ENCODE measurements around the gene RPS18. TPM values are rescaled to one million over a fixed set of nuclear protein-coding genes. Genes with fewer than 3 reads are reported as not detected.

The RPS18 gene
- total and polyA plus RNA-seq, 2 of the 13 experiments (the other 11 are each of a cell fraction or from before 2014, with no cell fraction given) = 3,896 to 5,806 TPM

DNA sequence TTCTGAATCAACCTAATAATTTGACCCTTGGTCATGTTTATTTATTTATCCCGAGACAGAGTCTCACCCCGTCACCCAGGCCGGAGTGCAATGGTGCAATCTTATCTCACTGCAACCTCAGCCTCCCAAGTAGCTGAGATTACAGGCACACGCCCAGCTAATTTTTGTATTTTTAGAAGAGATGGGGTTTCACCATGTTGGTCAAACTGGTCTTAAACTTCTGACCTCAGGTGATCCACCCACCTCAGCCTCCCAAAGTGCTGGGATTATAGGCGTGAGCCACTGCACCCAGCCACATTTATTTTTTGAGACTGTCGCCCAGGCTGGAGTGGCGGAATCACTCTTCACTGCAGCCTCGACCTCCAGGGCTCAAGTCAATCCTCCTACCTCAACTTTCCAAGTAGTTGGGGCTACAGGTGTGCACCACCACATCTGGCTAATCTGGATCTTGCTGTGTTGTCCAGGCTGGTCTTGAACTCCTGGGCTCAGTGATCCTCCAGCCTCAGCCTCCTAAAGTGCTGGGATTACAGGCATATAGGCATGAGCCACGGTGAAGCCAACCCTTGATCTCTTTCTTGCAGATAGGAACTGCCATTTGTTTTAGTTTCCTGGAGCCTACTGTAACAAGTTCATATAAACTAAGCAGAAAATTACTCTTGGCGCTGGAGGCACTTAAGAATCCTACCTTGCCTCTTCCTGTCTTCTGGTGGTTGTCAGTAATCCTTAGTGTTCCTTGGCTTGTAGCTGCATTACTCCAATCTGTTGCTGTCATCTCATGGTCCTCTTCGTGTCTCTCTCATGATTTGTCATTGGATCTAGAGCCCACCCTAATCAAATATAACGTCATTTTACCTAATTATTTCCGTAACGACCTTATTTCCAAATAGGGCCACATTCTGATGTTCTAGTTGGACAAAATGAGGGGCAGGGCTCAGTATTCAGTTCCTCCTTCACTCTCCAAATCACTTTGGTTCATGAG lies 2.3 kb downstream of the RPS18 start (continued):
- 0 out of 2 replicates have a peak, but pooled peaks have one; percentile 24 for TF ChIP-seq ZNF292 (CRISPR knock-in tag; IDR thresholded peaks at IDR 0.05; ENCODE audit: borderline replicate concordance, low read depth)
- TF ChIP-seq, protein P1, sequence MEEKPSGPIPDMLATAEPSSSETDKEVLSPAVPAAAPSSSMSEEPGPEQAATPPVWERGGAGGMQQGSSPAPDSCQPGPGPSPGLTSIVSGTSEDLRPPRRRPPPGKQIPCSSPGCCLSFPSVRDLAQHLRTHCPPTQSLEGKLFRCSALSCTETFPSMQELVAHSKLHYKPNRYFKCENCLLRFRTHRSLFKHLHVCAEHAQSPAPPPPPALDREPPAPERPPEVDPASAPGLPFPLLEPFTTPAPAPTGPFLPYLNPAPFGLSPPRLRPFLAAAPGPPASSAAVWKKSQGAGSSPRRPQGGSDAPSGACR (CRISPR knock-in tag; IDR thresholded peaks at IDR 0.05) = 0 out of 2 replicates have a peak, but pooled peaks have one; percentile 32
- TF ChIP-seq DNMT1 (CRISPR knock-in tag; IDR thresholded peaks at IDR 0.05) = 0 out of 2 replicates have a peak, but pooled peaks have one; percentile 51
- TF ChIP-seq, protein P2, sequence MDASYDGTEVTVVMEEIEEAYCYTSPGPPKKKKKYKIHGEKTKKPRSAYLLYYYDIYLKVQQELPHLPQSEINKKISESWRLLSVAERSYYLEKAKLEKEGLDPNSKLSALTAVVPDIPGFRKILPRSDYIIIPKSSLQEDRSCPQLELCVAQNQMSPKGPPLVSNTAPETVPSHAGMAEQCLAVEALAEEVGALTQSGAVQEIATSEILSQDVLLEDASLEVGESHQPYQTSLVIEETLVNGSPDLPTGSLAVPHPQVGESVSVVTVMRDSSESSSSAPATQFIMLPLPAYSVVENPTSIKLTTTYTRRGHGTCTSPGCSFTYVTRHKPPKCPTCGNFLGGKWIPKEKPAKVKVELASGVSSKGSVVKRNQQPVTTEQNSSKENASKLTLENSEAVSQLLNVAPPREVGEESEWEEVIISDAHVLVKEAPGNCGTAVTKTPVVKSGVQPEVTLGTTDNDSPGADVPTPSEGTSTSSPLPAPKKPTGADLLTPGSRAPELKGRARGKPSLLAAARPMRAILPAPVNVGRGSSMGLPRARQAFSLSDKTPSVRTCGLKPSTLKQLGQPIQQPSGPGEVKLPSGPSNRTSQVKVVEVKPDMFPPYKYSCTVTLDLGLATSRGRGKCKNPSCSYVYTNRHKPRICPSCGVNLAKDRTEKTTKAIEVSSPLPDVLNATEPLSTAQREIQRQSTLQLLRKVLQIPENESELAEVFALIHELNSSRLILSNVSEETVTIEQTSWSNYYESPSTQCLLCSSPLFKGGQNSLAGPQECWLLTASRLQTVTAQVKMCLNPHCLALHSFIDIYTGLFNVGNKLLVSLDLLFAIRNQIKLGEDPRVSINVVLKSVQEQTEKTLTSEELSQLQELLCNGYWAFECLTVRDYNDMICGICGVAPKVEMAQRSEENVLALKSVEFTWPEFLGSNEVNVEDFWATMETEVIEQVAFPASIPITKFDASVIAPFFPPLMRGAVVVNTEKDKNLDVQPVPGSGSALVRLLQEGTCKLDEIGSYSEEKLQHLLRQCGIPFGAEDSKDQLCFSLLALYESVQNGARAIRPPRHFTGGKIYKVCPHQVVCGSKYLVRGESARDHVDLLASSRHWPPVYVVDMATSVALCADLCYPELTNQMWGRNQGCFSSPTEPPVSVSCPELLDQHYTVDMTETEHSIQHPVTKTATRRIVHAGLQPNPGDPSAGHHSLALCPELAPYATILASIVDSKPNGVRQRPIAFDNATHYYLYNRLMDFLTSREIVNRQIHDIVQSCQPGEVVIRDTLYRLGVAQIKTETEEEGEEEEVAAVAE (CRISPR knock-in tag; IDR thresholded peaks at IDR 0.05; ENCODE audit: borderline replicate concordance) = peak; percentile 38; the same call in 1 of the 2 replicates
- no peak for TF ChIP-seq ZNF781 (CRISPR knock-in tag; IDR thresholded peaks at IDR 0.05; ENCODE audit: borderline replicate concordance, not compliant biosample characterization)
- TF ChIP-seq, protein P3, sequence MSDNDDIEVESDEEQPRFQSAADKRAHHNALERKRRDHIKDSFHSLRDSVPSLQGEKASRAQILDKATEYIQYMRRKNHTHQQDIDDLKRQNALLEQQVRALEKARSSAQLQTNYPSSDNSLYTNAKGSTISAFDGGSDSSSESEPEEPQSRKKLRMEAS (IDR thresholded peaks at IDR 0.05) = no peak
- no peak for TF ChIP-seq ZNF234 (CRISPR knock-in tag; conservative IDR thresholded peaks at IDR 0.05)
- TF ChIP-seq MXD4 (CRISPR knock-in tag; IDR thresholded peaks at IDR 0.05) = no peak
- peak; percentile 92 for TF ChIP-seq ZNF121 (CRISPR knock-in tag; IDR thresholded peaks at IDR 0.05)
- 0 out of 2 replicates have a peak, but pooled peaks have one; percentile 54 for TF ChIP-seq ZNF605 (CRISPR knock-in tag; IDR thresholded peaks at IDR 0.05)

Measured in HepG2 (cell line).